ENCODE measurements around the gene THSD7A. TPM values are rescaled to one million over a fixed set of nuclear protein-coding genes. Genes with fewer than 3 reads are reported as not detected.

THSD7A gene
- total and polyA plus RNA-seq, 2 of the 8 experiments (the other 6 are each of a cell fraction or from before 2014, with no cell fraction given): 0.44 to 1.2 TPM

- TF ChIP-seq TAF1 (IDR thresholded peaks at IDR 0.05; ENCODE audit: low read depth, low read length) (no peak), SIX5 (IDR thresholded peaks at IDR 0.05; ENCODE audit: low read depth, low read length) (no peak), NRF1 (IDR thresholded peaks at IDR 0.05; ENCODE audit: low read depth, low read length) (no peak), PHF8 (conservative IDR thresholded peaks at IDR 0.05; ENCODE audit: low read depth, low read length) (no peak), EP300 (IDR thresholded peaks at IDR 0.05; ENCODE audit: borderline replicate concordance in 1 of 2, low read depth in 2 of 2, low read length in 2 of 2) (no peak), POU5F1 (IDR thresholded peaks at IDR 0.05; ENCODE audit: low read depth, low read length) (no peak)
- TF ChIP-seq, protein P1, sequence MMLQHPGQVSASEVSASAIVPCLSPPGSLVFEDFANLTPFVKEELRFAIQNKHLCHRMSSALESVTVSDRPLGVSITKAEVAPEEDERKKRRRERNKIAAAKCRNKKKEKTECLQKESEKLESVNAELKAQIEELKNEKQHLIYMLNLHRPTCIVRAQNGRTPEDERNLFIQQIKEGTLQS (IDR thresholded peaks at IDR 0.05; ENCODE audit: insufficient read depth, low read depth, low read length): no peak
Observed at GRCh38 chr7:11591943-11592342, 240.1 kb downstream of the THSD7A start (continued).

All from H1 (cell line).